HG03575 (cell line): ENCODE results near the gene ARID5B.

ENCODE experiments used
- ATAC-seq: cut with Tn5 transposase; IDR thresholded peaks from one replicate; pipeline ENCODE4 v1.9.1; 2021; ENCODE audit not compliant: unreplicated experiment, insufficient number of reproducible peaks, low FRiP score; ENCODE audit errors: extremely low read depth

ARID5B gene

GRCh38 chr10:61903221-61903927 is 1.9 kb downstream of the ARID5B start:
- ATAC-seq = no peak

- ATAC-seq = no peak
These were observed 2.4 kb downstream of the ARID5B start for GRCh38 chr10:61903928-61904344.

GRCh38 chr10:61904733-61905725 is 3.5 kb downstream of the ARID5B start:
- ATAC-seq = no peak

- ATAC-seq = no peak
These were observed 4.5 kb downstream of the ARID5B start for GRCh38 chr10:61905837-61906561.

- ATAC-seq = no peak
These were observed 5.0 kb downstream of the ARID5B start for GRCh38 chr10:61906562-61906901.

DNA sequence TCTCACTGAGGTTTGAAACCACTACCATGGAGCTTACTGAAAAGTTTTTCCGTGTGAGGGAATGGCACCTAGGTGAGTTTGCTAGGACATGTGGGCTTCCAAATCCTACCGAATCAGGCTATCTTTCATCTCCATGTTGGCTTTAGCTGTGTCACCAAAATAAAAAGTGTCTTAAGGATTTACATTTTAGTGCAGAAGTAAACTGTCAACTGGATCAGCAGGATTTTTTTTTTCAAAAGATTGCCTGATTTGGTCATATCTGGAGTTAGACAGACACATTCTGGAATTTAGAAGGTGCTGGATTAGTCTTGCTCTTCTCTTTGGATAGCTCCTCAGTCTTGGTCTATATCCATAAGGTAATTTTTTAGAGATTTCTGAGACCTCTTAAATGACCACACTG is 5.5 kb downstream of the ARID5B start:
- no peak for ATAC-seq

GRCh38 chr10:61907587-61907986 is 6.1 kb downstream of the ARID5B start:
- ATAC-seq = no peak

DNA sequence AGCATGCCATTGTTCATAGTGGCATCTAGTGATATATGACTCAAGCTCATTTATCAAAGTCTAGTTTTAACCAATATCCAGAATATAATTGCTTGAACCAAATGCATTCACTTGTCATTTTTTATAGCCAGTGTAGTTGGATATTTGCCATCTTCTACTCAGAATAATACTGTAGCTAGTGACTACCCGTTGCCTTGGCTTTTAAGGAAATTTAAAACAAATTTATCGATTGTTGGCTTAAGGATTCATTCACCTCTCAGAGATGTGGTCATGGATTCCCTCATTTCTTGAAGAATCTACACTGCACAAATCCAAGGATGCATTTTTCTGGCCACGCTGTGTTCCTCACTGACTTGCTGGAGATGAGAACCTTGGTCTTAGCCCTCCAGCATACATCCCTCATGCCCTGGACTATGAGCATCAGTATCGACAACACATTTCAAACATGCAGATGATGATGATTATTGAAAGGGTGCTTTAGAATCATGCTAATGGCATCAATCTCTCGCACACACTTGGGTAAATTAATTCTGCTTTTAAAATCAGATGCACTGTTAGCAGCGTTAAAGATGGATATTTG is 8.8 kb downstream of the ARID5B start:
- ATAC-seq = no peak

GRCh38 chr10:61910894-61911293 is 9.4 kb downstream of the ARID5B start:
- no peak for ATAC-seq

DNA sequence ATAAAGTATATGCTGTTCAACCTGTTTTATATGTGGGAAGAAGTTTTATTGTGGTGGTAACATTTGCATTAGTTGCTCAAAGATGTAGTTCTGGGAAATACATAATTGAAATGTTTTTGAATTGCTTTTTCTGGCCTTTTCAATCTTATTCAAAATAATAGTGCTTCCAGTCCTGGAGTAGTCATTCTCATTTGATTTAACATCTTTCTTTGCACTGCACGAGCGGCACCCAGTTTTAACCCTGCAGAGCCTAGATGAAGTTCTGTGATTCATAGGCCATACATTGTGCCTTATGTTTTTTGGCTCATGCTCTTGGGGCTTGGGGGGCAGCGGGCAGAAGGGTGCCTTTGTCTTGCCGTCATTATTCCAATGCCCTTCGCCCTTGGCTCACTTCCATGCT is 9.9 kb downstream of the ARID5B start:
- ATAC-seq = no peak

GRCh38 chr10:61912981-61913380 is 11.5 kb downstream of the ARID5B start:
- no peak for ATAC-seq

- ATAC-seq = no peak
These were observed 16.6 kb downstream of the ARID5B start for GRCh38 chr10:61918140-61918539.

- ATAC-seq = no peak
These were observed 17.5 kb downstream of the ARID5B start for GRCh38 chr10:61918989-61919388.

DNA sequence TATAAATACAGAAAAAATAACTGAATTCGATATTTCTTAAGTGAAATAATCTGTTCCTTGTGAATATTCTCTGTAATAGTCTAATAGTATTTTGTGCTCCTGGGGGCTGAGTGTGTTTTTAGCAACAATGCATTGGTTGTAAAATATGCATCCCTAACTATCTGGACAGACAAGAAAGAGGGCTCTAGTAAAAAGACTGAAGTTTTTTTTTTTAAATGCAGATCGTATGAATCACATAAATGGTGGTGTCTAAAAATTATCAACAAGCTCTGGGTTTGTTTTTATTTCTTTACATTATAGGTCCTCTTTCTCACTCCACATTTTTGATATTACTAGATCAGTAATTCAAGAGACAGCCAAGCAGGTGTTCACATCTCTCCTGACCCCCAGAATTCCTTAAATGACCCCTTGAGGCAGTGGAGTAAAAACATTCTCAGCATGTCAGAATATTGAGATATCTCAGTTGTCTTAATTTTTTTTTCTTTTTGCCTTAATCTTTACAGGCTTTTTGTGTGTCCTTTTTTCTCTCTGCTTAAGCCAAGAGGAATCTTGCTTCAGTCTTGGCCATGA is 18.2 kb downstream of the ARID5B start:
- ATAC-seq = no peak

- no peak for ATAC-seq
These were observed 19.6 kb downstream of the ARID5B start for GRCh38 chr10:61921143-61921542.

DNA sequence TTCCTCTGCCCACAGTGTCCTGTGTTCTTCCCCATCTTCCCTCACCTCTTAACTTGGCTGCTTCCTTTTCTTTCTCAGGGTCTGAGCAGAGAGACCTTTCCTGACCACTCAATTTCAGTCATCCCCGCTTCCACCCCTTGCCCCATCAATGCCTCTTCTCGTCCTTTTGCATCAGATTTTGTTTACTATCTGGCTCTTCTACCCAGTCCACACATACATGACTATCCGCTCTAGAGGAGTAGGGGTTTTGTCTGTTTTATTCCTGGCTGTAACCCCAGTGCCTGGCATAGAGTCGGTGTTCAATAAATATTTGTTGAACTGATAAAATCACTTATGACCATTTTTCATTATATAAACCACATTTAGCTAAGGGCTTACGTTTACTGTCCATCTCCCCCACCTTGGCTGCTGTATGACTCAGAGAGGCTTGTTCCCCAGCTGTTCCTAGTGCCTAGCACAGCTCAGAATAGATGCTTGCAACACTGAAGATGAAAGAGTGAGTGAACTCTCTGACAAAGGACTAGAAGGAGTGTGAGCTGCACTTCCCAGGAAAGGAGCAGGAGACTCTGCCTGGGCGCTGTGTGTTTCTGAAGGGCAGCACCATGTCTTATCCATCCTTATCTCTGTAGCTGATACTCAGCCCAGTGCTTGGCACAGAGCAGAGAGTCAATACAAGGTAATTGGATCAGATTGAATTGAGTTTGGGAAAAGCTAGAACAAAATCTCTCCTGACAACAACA is 21.9 kb downstream of the ARID5B start:
- no peak for ATAC-seq

GRCh38 chr10:61923950-61924274 is 22.4 kb downstream of the ARID5B start:
- ATAC-seq = no peak

DNA sequence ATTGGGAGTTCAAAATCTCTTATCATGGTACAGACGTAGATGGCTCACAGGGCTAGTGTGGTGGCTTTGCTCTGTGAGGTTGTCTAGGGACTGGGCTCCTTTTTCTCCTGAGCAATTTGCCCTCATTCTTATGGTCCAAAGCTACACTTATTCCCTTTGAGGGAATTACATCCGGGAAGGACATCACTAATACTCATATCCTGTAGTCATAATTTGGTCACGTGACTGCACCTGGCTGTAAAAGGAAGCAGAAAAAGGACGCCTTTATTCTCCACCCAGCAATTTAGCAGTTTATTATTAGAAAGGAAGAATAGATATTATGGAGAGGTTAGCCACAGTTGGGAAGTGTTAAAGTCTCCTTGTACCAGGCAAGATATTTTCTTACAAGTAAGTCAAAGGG is 28.1 kb downstream of the ARID5B start:
- no peak for ATAC-seq
